PC-3 (cell line): Measurements from ENCODE around the gene MAEA.

Experiments
- EZH2 ChIP-seq: fragments of 300-600 bp; sonication (generic); IDR thresholded peaks from one replicate; pipeline ENCODE4 v1.6.1; 2017; ENCODE audit warnings: antibody characterized with exemption, mild to moderate bottlenecking, low read length; ENCODE audit not compliant: unreplicated experiment
- EZH2phosphoT487 ChIP-seq: fragments of 300-600 bp; sonication (generic); IDR thresholded peaks from 2 replicates; pipeline ENCODE4 v1.6.1; 2018; ENCODE audit warnings: mild to moderate bottlenecking, antibody characterized with exemption, low read length, borderline replicate concordance
- TF ChIP-seq, protein P1 (sequence below): fragments of 300-600 bp; sonication (generic); conservative IDR thresholded peaks from 2 replicates; pipeline ENCODE4 v1.5.1; 2017; ENCODE audit warnings: antibody characterized with exemption, low read depth, mild to moderate bottlenecking, low read length

DNA sequence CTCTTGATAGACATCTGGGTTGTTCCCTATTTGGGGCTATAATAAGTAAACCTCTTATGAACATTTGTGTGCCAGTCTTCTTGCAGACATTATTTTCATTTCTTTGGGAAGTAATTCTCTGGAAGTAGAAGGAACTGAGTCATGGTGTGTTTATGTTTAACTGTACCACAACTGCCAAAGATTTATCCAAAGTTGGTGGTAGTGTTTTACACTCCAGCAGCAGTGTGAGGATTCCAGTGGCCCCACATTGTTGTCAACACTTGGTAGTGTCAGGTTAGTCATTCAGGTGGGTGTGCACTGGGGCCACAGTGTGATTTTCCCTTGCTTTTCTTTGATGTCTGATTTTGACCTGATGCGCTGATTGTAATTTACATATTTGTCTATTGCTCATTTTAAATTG lies 52.3 kb downstream of the MAEA start:
- TF ChIP-seq, protein P1, sequence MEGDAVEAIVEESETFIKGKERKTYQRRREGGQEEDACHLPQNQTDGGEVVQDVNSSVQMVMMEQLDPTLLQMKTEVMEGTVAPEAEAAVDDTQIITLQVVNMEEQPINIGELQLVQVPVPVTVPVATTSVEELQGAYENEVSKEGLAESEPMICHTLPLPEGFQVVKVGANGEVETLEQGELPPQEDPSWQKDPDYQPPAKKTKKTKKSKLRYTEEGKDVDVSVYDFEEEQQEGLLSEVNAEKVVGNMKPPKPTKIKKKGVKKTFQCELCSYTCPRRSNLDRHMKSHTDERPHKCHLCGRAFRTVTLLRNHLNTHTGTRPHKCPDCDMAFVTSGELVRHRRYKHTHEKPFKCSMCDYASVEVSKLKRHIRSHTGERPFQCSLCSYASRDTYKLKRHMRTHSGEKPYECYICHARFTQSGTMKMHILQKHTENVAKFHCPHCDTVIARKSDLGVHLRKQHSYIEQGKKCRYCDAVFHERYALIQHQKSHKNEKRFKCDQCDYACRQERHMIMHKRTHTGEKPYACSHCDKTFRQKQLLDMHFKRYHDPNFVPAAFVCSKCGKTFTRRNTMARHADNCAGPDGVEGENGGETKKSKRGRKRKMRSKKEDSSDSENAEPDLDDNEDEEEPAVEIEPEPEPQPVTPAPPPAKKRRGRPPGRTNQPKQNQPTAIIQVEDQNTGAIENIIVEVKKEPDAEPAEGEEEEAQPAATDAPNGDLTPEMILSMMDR = no peak
- TF ChIP-seq EZH2 (no peak), EZH2phosphoT487 (no peak)
